ENCODE results near the gene CTTN.

Gene CTTN

DNA sequence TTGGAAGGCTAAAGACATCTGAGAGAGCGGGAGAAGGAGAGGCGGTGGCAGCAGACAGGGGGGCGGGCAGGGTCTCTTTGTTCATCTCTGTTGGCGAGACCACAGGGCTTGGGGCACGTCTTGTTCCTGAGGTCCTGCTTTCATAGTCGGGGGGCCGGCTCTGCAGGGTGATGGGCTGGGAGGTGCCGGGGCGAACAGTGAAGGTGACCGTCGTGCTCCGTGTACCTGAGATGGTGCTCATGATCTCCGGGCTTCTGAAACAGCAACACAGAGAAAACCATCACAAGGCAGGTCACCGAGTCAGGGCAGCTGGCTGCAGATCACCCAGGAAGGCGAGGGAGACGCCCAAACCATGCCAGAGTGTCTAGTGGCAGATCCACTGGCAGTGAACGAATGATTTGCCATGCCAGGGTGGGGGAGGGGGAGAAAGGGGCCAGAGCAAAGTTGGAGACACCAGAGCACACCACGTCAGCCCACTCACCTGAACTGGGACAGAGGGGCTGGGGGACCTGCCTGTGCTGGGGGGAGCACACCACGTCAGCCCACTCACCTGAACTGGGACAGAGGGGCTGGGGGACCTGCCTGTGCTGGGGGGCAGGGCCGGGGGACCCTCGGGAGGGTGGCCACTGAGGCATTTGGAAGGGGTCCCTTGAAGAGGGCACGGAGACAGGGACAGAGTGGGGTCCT lies 75.0 kb downstream of the CTTN start:
- no peak overlapping the region for H3K4me3 ChIP-seq (ENCODE audit: low read depth, low read length)
- TF ChIP-seq, protein P1, sequence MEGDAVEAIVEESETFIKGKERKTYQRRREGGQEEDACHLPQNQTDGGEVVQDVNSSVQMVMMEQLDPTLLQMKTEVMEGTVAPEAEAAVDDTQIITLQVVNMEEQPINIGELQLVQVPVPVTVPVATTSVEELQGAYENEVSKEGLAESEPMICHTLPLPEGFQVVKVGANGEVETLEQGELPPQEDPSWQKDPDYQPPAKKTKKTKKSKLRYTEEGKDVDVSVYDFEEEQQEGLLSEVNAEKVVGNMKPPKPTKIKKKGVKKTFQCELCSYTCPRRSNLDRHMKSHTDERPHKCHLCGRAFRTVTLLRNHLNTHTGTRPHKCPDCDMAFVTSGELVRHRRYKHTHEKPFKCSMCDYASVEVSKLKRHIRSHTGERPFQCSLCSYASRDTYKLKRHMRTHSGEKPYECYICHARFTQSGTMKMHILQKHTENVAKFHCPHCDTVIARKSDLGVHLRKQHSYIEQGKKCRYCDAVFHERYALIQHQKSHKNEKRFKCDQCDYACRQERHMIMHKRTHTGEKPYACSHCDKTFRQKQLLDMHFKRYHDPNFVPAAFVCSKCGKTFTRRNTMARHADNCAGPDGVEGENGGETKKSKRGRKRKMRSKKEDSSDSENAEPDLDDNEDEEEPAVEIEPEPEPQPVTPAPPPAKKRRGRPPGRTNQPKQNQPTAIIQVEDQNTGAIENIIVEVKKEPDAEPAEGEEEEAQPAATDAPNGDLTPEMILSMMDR (IDR thresholded peaks at IDR 0.05; ENCODE audit: insufficient read depth, low read depth, low read length, missing control alignments) = no peak
- no peak for DNase-seq (ENCODE audit: low read depth)

DNA sequence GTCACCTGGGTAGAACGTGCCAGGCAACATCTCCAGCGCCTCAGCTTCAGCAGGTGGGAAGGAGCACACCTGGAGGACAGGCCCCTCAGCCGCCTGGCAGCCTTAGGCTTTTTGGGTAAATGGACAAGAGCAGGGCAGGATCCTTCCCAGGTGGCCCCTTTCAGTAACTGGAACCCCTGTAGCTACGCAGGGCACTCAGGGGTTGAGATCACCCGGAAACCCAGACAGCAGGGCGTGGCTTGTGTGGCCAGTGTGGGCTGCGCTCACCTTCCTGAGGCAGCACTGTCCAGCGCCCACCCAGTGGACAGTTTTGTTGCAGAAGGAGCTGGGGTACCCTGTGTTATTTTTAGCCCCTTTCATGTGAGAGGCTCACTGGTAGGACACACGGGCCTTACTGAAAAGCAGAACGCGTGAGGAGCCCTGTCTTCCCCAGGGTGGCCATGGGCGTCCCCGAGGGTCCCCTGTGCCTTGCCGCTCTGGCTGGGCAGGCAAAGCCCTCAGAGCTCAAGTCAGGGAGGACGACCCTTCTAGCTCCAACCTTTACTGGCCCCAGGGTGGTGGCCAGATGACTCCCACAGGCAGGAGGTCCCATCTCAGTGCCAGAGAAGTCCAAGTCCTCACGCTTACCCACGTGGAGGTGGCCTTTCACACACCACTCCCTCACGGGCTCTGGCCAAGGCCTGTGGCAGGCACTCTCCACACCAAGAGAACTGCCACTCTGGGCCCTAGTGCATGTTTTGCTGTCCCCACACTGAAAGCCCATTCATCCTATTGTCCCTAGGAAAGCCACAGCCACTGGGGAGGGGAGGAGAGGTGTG lies 75.8 kb downstream of the CTTN start:
- no peak overlapping the region for H3K4me3 ChIP-seq (ENCODE audit: low read depth, low read length)
- TF ChIP-seq, protein P1 (IDR thresholded peaks at IDR 0.05; ENCODE audit: insufficient read depth, low read depth, low read length, missing control alignments) = no peak
- DNase-seq (ENCODE audit: low read depth) = no peak

DNA sequence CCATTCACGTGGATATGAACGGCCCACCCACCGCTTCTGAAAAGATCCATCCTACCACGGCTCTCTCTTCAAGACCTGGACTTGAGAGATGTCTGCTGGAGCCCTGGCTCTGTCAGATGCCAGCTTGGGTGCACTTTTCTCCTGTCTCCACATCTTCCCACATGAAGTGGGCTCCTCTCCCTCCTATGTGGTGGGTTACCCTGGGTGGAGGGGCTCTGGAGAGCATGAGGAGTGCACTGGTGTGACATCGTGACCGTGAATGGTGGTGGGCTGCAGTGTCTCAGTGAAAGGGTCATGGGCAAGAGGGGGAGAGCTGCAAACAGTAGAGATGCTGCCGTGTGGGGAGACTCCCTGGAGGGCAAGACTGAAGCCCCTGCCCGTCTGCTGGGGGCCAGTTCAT lies 76.4 kb downstream of the CTTN start:
- DNase-seq (ENCODE audit: low read depth) = no peak
- H3K4me3 ChIP-seq (ENCODE audit: low read depth, low read length) = no peak overlapping the region
- TF ChIP-seq, protein P1 (IDR thresholded peaks at IDR 0.05; ENCODE audit: insufficient read depth, low read depth, low read length, missing control alignments) = no peak

DNA sequence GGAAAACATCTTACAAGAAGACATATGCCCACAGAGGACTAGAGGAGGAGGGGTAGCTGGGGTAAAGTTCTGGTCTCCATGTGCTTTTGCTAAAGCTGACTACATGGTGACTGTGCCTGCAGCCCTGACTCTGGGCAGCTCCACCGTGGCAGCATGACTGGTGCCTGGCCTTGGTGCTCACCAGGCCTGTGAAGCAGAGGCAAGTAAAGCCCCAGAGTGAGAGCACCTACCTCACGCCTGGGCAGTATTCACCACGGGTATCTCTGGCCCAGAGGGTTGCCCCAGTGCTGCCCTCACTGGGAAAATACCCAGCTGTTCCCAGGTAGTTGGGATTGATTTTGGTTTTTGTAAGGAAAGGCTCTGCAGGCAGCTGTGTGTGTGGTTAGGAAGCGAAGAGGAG lies 78.3 kb downstream of the CTTN start:
- H3K4me3 ChIP-seq (ENCODE audit: low read depth, low read length) = no peak overlapping the region
- no peak for DNase-seq (ENCODE audit: low read depth)
- TF ChIP-seq, protein P1 (IDR thresholded peaks at IDR 0.05; ENCODE audit: insufficient read depth, low read depth, low read length, missing control alignments) = no peak

DNA sequence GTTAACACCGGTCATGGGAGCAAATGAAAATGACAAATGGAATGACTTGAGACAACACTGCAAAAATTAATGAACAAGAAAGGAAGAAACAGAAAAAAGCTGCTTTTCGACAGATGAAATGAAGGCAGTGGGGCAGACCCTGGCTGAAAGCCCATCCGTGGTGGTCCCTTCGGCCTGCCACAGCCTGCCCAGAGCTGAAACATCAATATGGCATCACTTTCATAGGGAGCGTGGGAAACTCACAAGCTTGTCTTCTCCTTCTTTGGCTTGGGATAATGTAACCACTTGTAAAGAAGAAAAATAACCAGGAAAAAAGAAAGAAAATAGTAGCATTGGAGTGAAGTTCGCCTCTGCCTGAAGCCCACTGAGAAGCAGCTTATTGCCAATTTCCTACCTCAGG lies 78.8 kb downstream of the CTTN start:
- H3K4me3 ChIP-seq (ENCODE audit: low read depth, low read length) = no peak overlapping the region
- DNase-seq (ENCODE audit: low read depth) = no peak
- TF ChIP-seq, protein P1 (IDR thresholded peaks at IDR 0.05; ENCODE audit: insufficient read depth, low read depth, low read length, missing control alignments) = no peak

DNA sequence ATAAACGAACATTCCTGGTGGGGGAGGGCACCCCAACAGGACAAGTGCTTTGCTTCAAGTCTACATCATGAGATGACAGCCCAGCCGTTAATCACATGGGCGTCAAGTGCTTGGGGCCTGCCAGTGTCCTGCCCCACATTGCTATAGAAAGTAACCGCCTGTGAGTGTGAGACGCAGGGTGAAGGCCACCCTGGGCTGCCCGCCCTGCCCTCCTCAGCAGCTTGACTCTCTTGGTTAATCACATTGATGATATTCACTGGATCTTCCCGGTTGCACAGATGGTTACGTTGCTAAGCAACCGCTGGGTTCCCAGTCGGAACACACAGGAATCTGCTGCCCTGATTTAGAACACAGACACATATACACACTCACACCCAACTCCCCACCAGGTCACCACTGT lies 79.3 kb downstream of the CTTN start:
- TF ChIP-seq, protein P1 (IDR thresholded peaks at IDR 0.05; ENCODE audit: insufficient read depth, low read depth, low read length, missing control alignments) = no peak
- no peak overlapping the region for H3K4me3 ChIP-seq (ENCODE audit: low read depth, low read length)
- no peak for DNase-seq (ENCODE audit: low read depth)

Data from GM12865 (cell line).